NCI-H345 (cell line): ENCODE results near the gene AHRR.
"Not testable (repeated sequence)": the region's sequence is repeated elsewhere in the genome, so short reads cannot be mapped to it uniquely, and the experiment has no call there.

Experiments
- DNase-seq: peaks from one replicate; lab custom pipeline; 2025; lab: John Stamatoyannopoulos, UW

Gene AHRR

DNA sequence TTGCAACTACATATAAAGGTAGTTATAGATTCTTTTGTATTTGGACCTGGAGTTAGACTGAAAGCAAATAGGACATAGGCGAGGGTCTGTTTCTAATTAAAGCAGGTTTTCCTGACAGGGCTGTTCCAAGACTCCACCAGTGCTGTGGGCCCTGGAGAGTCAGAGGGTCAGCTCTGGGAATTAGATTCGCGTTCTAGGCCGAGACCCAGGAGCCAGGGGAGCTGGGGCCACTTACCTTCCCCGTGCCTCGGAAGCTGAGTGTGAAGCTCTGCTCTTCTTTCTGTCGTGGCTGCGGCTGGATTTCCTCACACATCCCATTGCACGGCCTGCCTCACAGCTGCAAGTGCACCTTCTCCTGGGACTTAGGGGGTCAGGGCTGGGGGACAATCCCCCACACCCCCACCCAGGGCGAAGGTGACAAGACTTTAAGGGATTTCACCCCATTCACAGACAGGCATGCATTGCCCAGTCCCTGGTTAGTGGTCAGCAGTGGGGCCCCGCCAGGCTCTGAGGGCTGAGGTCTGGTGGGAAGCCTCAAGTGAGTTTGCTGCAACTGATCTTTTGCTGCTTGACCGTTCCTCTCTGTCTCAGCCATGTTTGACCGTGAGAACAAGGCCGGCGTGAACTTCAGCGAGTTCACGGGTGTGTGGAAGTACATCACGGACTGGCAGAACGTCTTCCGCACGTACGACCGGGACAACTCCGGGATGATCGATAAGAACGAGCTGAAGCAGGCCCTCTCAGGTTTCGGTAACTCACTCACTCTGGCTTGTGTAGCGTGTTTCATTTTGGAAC, 15.3 kb upstream of the AHRR start:
- no peak for DNase-seq

DNA sequence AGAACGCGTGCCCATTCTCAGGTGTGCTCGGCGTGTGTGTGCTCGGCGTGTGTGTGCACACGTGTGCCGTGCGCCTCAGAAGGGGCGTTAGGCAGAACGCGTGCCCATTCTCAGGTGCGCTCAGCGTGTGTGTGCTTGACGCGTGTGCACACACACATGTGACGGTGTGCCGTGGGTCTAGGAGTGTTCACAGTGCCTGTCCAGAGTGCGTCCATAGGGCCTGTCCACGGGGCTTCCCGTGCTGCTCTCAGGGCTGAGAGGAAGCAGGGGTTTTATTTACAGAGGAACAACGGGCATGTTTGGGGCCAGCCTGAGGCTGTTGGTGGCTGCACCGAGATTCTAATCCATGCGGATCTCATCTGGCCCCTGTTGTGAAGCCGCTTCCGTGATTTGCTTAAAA, 14.2 kb upstream of the AHRR start:
- DNase-seq = no peak

DNA sequence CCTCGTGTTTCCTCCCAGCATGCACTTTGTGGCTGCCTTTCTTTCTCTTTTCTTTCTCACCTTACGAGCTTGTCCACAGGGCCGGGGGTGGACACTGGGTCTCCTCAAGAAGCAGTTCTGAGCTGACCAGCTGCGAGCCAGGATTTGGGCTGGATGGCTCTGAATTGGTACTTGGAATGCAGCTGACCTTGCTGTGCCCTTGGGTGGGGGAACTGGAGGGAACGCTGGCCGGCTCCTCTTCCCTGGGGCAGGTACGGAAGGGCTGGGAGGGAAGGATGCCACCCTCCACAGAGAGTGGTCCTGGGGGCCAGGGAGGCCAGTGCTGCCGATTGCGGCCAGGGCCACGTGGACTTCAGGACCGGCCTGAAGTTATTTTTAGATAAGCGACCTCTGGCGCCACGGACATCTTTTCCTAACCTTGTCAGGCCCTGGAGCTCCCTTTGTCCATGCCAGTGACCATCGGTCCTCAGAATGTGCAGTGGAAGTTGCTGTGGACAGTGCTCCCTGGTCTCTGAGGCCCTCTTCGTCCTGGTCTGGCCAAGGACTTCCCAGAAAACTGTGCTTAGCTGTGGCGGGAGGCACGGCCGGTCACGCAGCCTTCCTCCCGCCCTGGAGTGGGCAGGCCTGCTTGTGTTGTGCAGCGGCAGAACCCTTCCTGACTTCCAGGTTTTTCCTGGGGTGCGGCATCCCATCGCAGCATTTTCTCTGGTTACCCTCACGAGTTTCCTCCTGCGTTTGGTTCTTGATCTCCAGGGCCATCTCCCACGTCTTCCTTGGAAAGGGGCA, 13.5 kb upstream of the AHRR start:
- DNase-seq = no peak

DNA sequence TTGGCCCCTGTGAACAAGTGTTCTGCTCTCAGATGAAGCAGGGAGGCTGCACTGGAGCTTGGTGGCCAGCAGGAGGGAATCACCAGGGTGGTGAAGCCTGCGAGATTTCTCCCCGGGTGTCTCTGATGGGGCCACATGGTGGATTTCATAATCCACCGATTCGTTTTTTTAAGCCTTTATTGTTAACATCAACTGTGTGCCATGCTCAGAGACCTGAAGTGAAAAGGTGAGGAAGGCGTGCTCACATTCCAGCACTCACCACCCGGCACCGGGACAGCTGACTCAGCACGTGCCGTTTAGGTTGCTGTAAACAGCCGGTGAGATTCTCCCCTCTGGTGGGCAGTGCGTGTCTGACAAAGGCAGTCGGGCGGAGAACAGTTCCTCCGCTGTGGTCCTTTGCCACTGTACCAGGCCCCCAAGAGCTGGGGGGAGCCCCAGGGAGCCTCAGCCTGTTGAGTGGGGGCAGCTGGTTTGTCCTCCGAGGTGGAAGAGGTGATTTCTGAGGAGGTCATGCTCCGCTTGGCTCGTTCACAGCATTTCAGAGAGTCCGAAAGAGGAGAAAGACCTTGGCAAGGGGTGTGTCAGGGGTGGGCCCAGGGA, 12.7 kb upstream of the AHRR start:
- no peak for DNase-seq

- DNase-seq = not testable (repeated sequence)
Observed at GRCh38 chr5:309831-310230, 11.7 kb upstream of the AHRR start.

GRCh38 chr5:310516-310915, 11.0 kb upstream of the AHRR start:
- DNase-seq = no peak

DNA sequence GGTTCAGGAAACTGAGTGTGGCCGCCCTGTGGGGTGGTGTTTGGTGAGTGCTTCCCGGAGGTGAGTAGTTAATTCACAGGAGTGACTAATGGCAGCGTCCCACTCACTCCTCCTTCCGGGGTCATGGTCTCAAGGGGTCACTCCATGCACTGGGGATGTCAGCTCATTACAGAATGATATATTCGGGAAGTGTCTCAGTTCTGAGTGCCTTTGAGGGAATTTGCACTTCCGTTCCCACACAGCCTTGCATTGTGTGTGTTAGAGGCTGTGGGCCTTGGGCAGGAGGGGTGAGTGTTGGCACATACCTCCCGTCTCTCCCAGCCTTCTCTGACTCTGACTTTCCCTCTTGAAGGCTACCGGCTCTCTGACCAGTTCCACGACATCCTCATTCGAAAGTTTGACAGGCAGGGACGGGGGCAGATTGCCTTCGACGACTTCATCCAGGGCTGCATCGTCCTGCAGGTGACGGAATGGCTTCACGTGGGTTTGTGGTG, 10.5 kb upstream of the AHRR start:
- no peak for DNase-seq

DNA sequence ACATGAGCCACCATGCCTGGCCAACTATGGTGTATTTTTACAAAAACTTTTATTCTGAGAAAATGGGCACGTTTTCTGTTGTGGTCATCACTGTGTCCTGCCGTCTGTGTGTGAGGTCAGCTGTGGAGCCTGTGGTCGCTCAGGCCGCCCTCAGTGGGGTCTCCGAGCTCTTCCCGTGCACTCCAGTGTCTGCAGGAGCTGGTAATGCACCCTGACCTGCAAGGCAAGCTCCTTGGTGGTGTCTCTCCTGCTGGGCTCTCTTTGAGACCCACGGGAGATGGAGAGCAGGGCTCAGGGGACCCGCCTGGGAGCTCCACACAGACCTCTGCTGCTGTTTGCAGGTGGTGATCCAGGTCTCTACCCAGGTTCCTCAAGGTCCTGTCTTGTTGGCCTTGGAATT, 9.6 kb upstream of the AHRR start:
- DNase-seq = no peak

DNA sequence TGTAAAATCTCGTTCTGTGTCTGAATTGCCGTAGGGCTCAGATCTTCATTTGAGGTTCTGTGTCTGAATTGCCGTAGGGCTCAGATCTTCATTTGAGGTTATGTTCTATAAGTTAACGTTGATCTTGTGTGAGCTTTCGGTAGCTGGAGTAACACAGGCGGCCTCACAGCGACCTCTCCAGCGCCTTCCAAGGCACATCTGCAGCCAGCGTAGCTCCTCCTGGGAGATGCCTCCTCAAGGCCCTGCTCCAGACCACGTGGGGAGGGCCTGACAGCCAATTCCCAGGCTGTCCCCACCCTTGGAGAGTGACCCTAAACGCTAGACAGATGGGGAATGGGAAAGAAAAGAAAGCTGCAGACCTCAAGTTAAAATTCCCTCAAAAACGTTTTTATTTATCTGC, 8.7 kb upstream of the AHRR start:
- DNase-seq = no peak

GRCh38 chr5:313265-313664, 8.2 kb upstream of the AHRR start:
- no peak for DNase-seq

DNA sequence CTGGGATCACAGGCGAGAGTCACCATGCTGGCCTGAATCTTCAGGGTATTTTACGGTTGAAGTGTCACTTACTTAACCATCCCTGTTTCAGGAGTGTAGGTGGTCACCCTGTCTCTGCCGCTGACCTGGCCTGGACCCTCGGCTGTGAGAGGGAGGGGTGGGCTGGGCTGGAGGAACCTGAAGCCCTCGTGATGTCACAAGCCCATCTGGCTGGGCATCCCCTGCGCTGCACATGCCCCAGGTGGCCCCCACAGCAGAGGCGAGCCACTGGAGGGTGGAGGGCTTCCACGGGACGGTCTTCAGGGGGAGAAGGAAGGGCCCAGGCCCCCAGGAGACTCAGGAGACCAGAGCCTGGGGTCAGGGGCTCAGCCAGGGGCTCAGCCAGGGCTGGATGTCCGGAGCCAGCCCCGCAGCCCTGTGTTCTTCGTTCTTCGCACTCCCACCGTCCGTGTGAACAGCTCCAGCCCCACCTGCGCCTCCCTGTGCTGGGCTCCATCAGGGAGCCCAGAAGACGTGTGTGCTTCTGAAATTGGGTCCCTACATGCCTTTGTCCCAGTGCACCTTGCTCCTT, 7.6 kb upstream of the AHRR start:
- DNase-seq = no peak

DNA sequence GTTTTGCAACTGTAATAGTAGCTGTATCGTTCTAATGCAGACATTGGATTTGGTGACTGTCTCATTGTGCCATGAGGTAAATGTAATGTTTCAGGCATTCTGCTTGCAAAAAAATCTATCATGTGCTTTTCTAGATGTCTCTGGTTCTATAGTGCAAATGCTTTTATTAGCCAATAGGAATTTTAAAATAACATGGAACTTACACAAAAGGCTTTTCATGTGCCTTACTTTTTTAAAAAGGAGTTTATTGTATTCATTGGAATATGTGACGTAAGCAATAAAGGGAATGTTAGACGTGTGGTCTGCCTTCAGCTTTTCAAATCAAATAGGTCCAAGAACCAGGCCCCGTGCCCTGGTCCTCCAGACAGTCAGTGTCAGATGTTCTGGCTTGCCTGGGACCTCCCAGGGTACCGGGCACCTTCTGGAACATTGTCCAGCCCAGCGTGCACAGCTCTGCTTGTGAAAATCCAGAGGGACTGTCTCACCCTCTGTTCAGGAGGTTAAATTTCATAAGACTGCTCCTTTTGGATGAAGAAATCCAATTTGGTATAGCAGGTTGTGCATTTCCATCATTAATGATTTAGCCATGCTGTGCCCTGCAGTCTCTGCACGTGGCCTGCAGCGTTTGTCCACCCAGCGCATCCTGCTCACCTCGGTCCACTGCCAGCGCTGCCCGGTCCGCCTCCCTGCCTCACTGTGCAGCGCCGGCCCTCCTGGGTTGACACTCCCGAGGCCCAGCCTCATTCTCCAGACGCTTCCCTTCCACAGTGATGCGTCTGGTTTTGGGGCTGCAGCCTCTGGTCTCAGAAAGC, 6.6 kb upstream of the AHRR start:
- no peak for DNase-seq

DNA sequence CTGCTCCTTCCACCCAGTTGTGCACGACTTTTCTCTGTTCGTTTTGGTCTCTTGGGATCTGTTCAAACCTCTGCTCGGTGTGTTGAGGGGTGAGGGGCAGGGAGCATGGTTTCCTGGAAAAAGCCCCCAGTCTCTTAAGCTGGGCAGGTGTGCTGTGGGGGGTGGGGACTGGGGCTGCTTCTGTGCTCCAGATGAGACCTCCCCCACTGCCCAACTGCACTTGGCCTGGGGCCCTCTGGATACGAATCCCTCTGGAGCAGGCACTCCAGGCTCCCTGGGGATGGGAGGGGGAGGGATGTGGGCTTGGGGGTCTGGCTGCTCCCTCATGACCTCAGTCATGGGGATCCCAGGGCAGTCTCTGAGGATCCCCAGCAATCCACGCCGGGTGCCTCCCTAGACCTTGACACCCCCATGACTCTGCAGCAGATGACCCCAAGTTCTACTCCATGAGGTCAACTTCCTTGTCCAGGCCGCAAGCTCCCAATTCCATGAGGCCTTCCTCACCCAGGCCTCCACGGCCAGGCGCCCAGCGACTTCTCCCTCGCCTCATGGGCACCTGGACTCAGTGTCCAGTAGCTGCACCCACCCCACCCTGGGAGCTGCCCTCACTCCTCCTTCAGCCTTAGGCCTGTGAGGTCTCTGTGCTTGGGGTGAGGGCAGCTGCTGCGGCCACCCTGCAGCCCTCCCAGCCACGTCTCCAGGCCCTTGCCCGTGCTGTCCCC, 5.9 kb upstream of the AHRR start:
- no peak for DNase-seq

DNA sequence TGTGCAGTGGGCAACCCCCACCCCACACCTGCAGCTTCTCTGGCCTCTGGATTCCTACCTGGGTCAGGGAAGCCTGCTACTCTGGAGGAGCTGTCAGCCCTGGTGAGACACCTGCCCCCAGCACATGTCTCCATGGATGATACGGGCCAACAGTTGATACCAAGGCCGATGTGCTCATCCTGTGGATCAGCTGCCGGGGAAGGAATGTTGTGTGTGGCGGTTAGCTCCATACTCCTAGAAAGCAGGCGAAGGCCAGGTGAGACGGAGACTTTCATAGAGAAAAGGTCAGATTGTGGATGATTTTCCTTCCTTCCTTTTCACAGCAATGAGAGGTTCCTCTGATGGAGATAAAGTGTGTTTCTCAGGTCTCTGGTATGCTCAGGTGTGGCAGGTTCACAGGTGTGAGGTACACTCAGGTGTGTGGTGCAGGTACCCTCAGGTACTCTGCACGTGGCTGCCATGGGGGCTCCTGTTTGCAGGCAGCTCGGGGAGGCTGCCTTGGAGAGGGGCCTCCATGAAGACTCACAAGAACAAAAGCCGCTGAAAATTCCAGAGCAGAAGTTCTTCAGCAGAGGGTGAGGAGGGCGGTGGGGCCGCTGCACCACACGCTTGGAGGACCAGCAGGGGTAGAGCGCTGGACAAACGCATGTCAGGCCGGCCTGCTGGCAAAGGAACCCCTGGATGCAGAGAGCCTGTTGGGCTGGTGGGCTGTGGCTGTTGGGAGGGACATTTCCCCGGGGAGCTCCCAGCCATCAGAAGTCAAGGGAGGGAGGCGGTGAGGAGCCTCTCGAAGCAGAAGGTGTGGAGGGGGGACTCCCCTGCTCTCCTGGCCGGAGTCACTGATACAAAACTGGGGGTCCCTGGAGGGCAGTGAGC, 5.1 kb upstream of the AHRR start:
- no peak for DNase-seq

GRCh38 chr5:317086-317811, 4.3 kb upstream of the AHRR start:
- peak; percentile 60 for DNase-seq

DNA sequence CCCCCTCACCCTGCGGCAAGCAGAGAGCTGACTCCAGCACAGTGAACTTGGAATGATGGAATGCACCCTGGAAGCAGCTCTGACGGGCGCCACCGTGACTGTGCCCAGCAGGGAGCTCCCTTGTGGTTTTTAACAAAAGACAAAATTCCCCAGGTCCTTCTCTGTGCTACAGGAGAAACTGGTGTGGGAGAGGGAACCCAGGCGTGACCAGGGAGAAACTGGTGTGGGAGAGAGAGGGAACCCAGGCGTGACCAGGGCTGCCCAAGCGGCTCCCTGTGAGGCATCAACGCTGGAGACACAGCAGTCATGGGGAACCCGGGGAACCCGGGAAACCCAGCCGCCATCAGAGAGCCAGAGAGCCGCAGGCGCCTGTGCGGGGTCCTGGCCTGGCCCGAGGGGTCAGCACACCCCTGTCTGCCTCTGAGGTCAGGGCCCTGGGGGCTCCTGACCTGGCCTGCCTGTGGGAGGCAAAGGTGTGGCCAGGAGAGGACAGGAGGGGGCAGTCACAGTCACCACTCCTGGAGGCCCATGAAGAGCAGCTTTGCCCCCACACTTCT, 3.1 kb upstream of the AHRR start:
- DNase-seq = peak; percentile 49

DNA sequence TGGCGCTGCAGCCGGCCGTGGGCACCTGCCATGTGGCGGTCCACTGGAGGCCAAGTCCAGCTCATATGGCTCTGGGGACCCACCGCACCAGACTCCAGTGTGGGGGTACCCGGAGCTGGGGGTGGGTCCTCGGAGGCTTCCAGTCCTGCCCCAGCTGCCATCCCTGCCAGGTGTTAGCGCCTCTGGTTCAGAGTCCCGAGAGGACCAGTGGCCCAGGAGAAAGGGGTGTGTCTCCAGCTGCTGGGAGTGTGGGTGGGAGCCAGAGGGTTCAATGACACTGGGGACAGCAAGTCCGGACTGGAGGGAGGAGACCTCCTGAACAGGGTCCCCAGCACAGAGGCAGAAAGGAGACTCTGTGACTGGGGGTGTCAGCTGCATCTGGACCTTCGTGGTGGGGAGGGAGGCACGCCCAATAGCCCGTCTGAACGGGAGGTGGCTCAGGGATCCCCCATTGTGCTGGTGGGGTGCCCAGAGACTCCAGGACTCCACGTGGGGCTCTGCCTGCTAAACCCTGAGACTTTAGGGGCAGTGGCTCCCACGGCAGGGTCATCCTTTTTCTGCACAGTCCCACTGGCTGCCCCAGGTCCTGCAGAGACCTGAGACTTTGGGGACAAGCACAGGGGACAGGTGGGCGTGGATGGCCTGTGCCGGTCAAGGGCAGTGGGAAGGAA, 2.4 kb upstream of the AHRR start:
- peak; percentile 16 for DNase-seq

DNA sequence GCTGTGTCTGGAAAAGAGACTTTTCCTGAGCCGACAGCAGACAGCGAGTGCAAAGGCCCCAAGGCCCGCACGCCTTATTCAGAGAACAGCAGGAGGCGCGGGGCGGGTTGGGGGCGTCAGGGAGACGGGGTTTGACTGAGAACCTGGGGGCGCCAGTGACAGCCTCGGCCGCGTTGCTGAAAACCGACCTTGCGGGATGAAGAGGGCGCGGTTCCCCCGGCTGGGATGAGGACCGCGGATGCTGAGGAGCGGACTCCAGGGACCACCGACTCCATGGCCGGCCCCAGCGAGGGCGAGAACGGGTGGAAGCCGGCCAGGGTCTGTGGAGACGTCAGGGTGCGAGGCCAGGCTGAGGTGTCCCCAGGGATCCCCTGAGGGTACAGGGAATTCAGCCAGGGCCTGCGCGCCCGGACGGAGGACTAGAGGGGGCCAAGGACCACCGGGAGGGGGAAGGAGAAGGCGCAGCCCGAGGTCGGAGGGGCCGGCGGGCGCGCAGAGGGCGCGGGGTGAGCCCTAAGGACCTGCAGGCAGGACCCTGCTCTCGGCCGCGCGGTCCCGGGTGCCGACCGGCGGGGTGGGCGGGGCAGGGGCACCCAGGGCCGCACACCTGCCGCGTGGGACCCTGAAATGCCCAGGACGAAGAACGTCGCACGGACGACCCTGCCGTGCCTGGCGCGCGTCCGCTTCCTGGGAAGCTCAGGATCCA, 837 bp upstream of the AHRR start:
- no peak for DNase-seq
